A673 (cell line): ENCODE results near the gene CARMIL1. TPM values are rescaled to one million over a fixed set of nuclear protein-coding genes. Genes with fewer than 3 reads are reported as not detected.

Experiments
- BruUV-seq: library from RNA; stranded (reverse); fragments of 400-500 nt; replicated peaks from 2 replicates; lab custom pipeline; 2021; lab: Mats Ljungman, UMichigan
- CTCF ChIA-PET: fragments of 300-600 bp; sonication (Branson Sonifier 250); formaldehyde crosslinking; loops from one replicate; lab custom pipeline; 2022; ENCODE audit warnings: antibody characterized with exemption; lab: Charles Lee
- POLR2A ChIA-PET: fragments of 300-600 bp; sonication (Branson Sonifier 250); formaldehyde crosslinking; loops from one replicate; lab custom pipeline; 2022; ENCODE audit warnings: antibody characterized with exemption; ENCODE audit not compliant: low non-redundant PET; lab: Charles Lee
- DNase-seq: peaks from one replicate; pipeline ENCODE4 v3.0.0-alpha.2; 2015; ENCODE audit warnings: low spot score
- H3K27ac ChIP-seq: fragments of 200-600 bp; sonication (generic); 2 replicates; pipeline ENCODE4 v1.5.1; 2016; ENCODE audit warnings: mixed run types, low read depth, mild to moderate bottlenecking, mixed read lengths, antibody characterized with exemption, low read length; ENCODE audit not compliant: poor library complexity, severe bottlenecking
- H3K27me3 ChIP-seq: fragments of 200-600 bp; sonication (generic); replicated peaks from 2 replicates; pipeline ENCODE4 v1.6.1; 2017; ENCODE audit warnings: mixed run types, low read depth, mild to moderate bottlenecking, mixed read lengths, antibody characterized with exemption, low read length; ENCODE audit not compliant: insufficient read depth, poor library complexity
- H3K36me3 ChIP-seq: fragments of 200-600 bp; sonication (generic); 2 replicates; pipeline ENCODE4 v1.6.1; 2016; ENCODE audit warnings: mixed run types, mild to moderate bottlenecking, mixed read lengths, antibody characterized with exemption, low read length; ENCODE audit not compliant: insufficient read depth, poor library complexity, severe bottlenecking
- H3K4me1 ChIP-seq: fragments of 200-600 bp; sonication (generic); 2 replicates; pipeline ENCODE4 v1.6.1; 2017; ENCODE audit warnings: mixed run types, mild to moderate bottlenecking, mixed read lengths, antibody characterized with exemption, low read length; ENCODE audit not compliant: insufficient read depth, poor library complexity, severe bottlenecking
- H3K4me3 ChIP-seq: fragments of 200-600 bp; sonication (generic); 2 replicates; pipeline ENCODE4 v1.5.1; 2016; ENCODE audit warnings: low read depth, mixed run types, mild to moderate bottlenecking, mixed read lengths, low read length; ENCODE audit not compliant: poor library complexity, severe bottlenecking
- H3K9me3 ChIP-seq: fragments of 200-600 bp; sonication (generic); 2 replicates; pipeline ENCODE4 v1.6.1; 2016; ENCODE audit warnings: mixed run types, low read depth, mild to moderate bottlenecking, mixed read lengths, antibody characterized with exemption, low read length; ENCODE audit not compliant: poor library complexity, severe bottlenecking
- EZH2 ChIP-seq: fragments of 200-600 bp; sonication (generic); IDR thresholded peaks from 2 replicates; pipeline ENCODE4 v1.6.1; 2017; ENCODE audit warnings: borderline replicate concordance, low read depth, mild to moderate bottlenecking, mixed read lengths, antibody characterized with exemption, low read length; ENCODE audit not compliant: poor library complexity, severe bottlenecking
- intact Hi-C: fragments of 100-400 bp; cut with micrococcal nuclease; formaldehyde crosslinking; loops from one replicate; pipeline ENCODE4 v1.10.0; 2022; ENCODE audit not compliant: unreplicated experiment
- total RNA-seq: library from RNA; stranded (reverse); gene quantifications from 2 replicates; pipeline ENCODE4 v1.2.3, GENCODE V29; 2021
- TF ChIP-seq, protein P1 (sequence below): fragments of 300-800, 200-600 bp; sonication (generic); conservative IDR thresholded peaks from 2 replicates; pipeline ENCODE4 v1.5.1; 2017; ENCODE audit warnings: low read depth, mild to moderate bottlenecking, antibody characterized with exemption, low read length, moderate library complexity, mixed read lengths

CARMIL1 gene
- total RNA-seq, 1 experiment from 2014 or later, result 7.2 TPM

DNA sequence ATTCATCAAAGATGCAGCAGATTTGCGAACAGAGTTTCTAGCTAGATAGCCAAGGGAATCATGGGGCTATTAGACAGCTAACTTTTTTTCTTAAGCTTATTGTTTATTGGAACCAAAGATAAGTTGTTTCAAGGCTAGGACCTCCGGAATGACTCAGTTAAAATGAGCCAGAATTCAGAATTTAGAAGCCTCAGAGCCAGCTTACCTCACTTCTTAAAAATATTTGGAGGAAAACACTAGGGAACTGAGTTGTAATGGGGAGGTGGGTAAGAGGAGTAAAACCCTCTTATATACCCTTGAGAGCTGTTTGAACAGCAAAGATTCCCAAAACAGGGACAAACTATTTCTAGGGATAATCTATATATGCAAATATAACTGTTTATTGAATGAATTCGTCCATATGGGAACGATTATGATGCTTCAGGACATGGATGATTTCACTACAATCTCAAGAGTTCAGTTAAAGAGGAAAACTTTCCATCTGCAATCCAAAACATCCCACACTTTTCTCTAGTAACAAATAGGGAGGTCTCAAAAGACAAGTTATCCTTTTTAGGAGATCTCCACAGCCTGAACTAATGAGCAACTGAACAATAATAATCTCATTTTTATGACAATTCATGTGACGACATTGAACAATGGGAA, 12.6 kb upstream of the CARMIL1 start:
- H3K4me1 ChIP-seq, result peaks cover 13% of the 10 kb centered on the region
- BruUV-seq, result no TSS peak
- DNase-seq, result no peak

DNA sequence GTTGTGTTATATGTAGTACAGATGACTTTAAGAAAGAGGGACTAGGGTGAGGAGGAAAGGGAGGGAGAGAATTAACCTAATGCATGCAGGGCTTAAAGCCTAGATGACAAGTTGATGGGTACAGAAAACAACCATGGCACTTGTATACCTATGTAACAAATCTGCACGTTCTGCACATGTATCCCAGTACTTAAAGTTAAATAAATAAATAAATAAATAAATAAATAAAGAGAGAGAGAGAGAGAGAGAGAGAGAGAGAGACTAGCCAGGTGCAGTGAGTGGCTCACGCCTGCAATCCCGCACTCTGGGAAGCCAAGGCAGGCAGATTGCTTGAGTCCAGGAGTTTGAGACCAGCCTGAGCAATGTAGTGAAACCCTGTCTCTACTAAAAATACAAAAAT, 11.5 kb upstream of the CARMIL1 start:
- no peak for TF ChIP-seq EZH2
- TF ChIP-seq, protein P1, sequence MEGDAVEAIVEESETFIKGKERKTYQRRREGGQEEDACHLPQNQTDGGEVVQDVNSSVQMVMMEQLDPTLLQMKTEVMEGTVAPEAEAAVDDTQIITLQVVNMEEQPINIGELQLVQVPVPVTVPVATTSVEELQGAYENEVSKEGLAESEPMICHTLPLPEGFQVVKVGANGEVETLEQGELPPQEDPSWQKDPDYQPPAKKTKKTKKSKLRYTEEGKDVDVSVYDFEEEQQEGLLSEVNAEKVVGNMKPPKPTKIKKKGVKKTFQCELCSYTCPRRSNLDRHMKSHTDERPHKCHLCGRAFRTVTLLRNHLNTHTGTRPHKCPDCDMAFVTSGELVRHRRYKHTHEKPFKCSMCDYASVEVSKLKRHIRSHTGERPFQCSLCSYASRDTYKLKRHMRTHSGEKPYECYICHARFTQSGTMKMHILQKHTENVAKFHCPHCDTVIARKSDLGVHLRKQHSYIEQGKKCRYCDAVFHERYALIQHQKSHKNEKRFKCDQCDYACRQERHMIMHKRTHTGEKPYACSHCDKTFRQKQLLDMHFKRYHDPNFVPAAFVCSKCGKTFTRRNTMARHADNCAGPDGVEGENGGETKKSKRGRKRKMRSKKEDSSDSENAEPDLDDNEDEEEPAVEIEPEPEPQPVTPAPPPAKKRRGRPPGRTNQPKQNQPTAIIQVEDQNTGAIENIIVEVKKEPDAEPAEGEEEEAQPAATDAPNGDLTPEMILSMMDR, result no peak
- H3K9me3 ChIP-seq, result no peaks in the 10 kb centered on the region
- CTCF ChIA-PET, result no interaction called here
- H3K27ac ChIP-seq, result no peak overlapping the region
- intact Hi-C loops, result loop anchor here (5.0 kb wide), 1 partner anchor 330 kb away; no protein-coding TSS in a partner anchor
- H3K27me3 ChIP-seq, result no peaks in the 10 kb centered on the region
- peaks cover 13% of the 10 kb centered on the region for H3K4me1 ChIP-seq
- POLR2A ChIA-PET, result no interaction called here
- no peak overlapping the region for H3K4me3 ChIP-seq
- DNase-seq, result no peak
- no TSS peak for BruUV-seq
- no peaks in the 10 kb centered on the region for H3K36me3 ChIP-seq

More for the DNA sequence above, 12.6 kb upstream of the CARMIL1 start:
- Histone ChIP-seq H3K4me3 (no peak overlapping the region), H3K27me3 (no peaks in the 10 kb centered on the region), H3K36me3 (no peaks in the 10 kb centered on the region), H3K9me3 (no peaks in the 10 kb centered on the region), H3K27ac (no peak overlapping the region)
- ChIA-PET CTCF (interaction anchor here (0.7 to 1.9 kb wide), 6 partner anchors 12 to 352 kb away, joined by 3 to 41 read pairs (median 3); no protein-coding TSS in a partner anchor), POLR2A (no interaction called here)
- intact Hi-C loops, result loop anchor here (5.0 kb wide), 1 partner anchor 331 kb away; no protein-coding TSS in a partner anchor
- TF ChIP-seq, protein P1, result no peak
- TF ChIP-seq EZH2, result no peak

DNA sequence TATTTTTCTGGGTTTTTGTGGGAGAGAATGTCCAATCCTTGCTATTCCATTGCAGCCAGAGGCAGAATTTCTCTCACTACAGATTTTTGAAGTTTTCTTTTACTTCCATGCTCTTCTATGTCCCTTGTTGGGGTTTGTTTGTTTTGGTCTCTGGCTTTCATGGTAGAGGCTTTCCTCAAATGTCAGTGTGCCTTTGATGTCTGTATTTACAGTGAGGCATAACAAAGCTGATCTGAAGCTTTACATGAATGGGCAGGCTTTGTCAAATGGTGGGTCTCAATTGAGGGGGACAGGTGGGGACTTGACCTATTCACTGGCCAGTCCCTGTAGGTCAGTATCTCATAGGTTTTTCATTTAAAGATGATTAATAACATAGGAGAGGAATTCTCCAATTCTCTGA, 8.6 kb upstream of the CARMIL1 start:
- Histone ChIP-seq H3K27ac (no peak overlapping the region), H3K27me3 (no peaks in the 10 kb centered on the region), H3K4me3 (no peak overlapping the region), H3K9me3 (no peaks in the 10 kb centered on the region), H3K36me3 (no peaks in the 10 kb centered on the region), H3K4me1 (no peaks in the 10 kb centered on the region)
- intact Hi-C loops, result no loop called here
- DNase-seq, result no peak
- TF ChIP-seq, protein P1, result no peak
- TF ChIP-seq EZH2, result no peak
- no TSS peak for BruUV-seq
- ChIA-PET CTCF (no interaction called here), POLR2A (interaction anchor here (1.1 kb wide), 1 partner anchor 47 kb away, joined by 4 read pairs; no protein-coding TSS in a partner anchor)
